B cell (primary cell): ENCODE measurements around the gene ASPHD1.

Experiments
- EZH2 ChIP-seq: IDR thresholded peaks from 2 replicates; pipeline ENCODE4 v1.6.1; 2012; ENCODE audit warnings: borderline replicate concordance, low read depth, mild to moderate bottlenecking, moderate library complexity, low read length; ENCODE audit not compliant: insufficient read depth, poor library complexity, severe bottlenecking
- TF ChIP-seq, protein P1 (sequence below): fragments of 200-600 bp; IDR thresholded peaks from one replicate; pipeline ENCODE4 v1.8.0; 2022; ENCODE audit warnings: antibody characterized with exemption, mild to moderate bottlenecking

DNA sequence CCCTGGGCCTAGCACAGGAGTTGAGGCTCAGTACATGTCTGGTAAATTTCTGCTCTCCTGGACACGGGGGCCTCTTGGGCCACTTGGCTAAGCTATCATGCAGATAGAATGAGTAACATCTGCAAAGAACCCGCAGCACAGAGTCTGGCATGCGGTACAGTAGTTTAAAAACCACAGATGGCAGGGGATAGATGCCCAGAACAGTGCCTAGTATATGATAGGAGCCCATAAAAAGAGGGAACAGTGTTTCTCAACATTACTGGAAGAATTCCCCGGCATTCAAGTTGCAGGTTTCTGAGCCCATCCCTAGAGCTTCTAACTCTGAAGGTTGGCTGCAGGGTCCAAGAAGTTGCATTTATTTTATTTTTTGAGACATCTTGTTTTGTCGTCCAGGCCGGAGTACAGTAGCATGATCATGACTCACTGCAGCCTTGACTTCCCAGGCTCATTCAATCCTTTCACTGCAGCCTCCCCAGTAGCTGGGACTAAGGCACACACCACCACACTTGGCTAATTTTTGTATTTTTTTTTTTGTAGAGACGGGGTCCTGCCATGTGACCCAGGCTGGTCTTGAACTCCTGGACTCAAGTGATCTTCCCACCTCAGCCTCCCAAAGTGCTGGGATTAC is 43.0 kb upstream of the ASPHD1 start:
- TF ChIP-seq, protein P1, sequence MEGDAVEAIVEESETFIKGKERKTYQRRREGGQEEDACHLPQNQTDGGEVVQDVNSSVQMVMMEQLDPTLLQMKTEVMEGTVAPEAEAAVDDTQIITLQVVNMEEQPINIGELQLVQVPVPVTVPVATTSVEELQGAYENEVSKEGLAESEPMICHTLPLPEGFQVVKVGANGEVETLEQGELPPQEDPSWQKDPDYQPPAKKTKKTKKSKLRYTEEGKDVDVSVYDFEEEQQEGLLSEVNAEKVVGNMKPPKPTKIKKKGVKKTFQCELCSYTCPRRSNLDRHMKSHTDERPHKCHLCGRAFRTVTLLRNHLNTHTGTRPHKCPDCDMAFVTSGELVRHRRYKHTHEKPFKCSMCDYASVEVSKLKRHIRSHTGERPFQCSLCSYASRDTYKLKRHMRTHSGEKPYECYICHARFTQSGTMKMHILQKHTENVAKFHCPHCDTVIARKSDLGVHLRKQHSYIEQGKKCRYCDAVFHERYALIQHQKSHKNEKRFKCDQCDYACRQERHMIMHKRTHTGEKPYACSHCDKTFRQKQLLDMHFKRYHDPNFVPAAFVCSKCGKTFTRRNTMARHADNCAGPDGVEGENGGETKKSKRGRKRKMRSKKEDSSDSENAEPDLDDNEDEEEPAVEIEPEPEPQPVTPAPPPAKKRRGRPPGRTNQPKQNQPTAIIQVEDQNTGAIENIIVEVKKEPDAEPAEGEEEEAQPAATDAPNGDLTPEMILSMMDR, result no peak
- TF ChIP-seq EZH2, result no peak
